Fibroblast of lung (primary cell): ENCODE data around the gene ADCY2. TPM values are rescaled to one million over a fixed set of nuclear protein-coding genes. Genes with fewer than 3 reads are reported as not detected.
"Not testable (repeated sequence)": the region's sequence is repeated elsewhere in the genome, so short reads cannot be mapped to it uniquely, and the experiment has no call there.

Source experiments
- DNase-seq, 2 donors: peaks; one replicate each; pipeline versions ENCODE4 v3.0.0 to v3.0.0-alpha.2; 2010; ENCODE audit warnings: low read depth in 2 of 2
- H2AFZ ChIP-seq: 2 replicates; pipeline ENCODE4 v1.5.1; 2012; ENCODE audit warnings: low read length, control low read depth, inconsistent platforms
- H3K27ac ChIP-seq: 2 replicates; pipeline ENCODE4 v1.5.1; 2011; ENCODE audit warnings: low read length, control low read depth; ENCODE audit not compliant: insufficient read depth
- H3K27me3 ChIP-seq: 2 replicates; pipeline ENCODE4 v1.5.1; 2011; ENCODE audit warnings: mild to moderate bottlenecking, low read length; ENCODE audit not compliant: control insufficient read depth, insufficient read depth
- H3K36me3 ChIP-seq: 2 replicates; pipeline ENCODE4 v1.5.1; 2011; ENCODE audit warnings: low read length; ENCODE audit not compliant: control insufficient read depth, insufficient read depth
- H3K4me1 ChIP-seq: 2 replicates; pipeline ENCODE4 v1.5.1; 2011; ENCODE audit warnings: low read length; ENCODE audit not compliant: control insufficient read depth, insufficient read depth; ENCODE audit errors: extremely low read depth
- H3K4me2 ChIP-seq: 2 replicates; pipeline ENCODE4 v1.5.1; 2011; ENCODE audit warnings: low read length, control low read depth; ENCODE audit not compliant: insufficient read depth; ENCODE audit errors: extremely low read depth
- H3K4me3 ChIP-seq, 4 experiments: fragments of 200-600 bp in 1 of 4; sonication (generic) in 1 of 4; replicated peaks in 1 of 4; 2 replicates each; pipeline ENCODE4 v1.5.1; 2011 to 2016; ENCODE audit warnings: low read length in 4 of 4, low read depth in 3 of 4, mild to moderate bottlenecking in 3 of 4, control low read depth in 2 of 4, inconsistent platforms in 1 of 4, mixed read lengths in 1 of 4; ENCODE audit not compliant: insufficient read depth in 1 of 4; ENCODE audit errors: control extremely low read depth in 1 of 4
- H3K79me2 ChIP-seq: 2 replicates; pipeline ENCODE4 v1.5.1; 2012; ENCODE audit warnings: mild to moderate bottlenecking, low read length, inconsistent platforms; ENCODE audit not compliant: control insufficient read depth, insufficient read depth
- H3K9ac ChIP-seq: 2 replicates; pipeline ENCODE4 v1.5.1; 2011; ENCODE audit warnings: mild to moderate bottlenecking, low read length, control low read depth; ENCODE audit not compliant: insufficient read depth
- H3K9me3 ChIP-seq: 2 replicates; pipeline ENCODE4 v1.5.1; 2012; ENCODE audit warnings: low read depth, low read length; ENCODE audit not compliant: control insufficient read depth, insufficient read depth
- H4K20me1 ChIP-seq: 2 replicates; pipeline ENCODE4 v1.5.1; 2011; ENCODE audit warnings: low read length; ENCODE audit not compliant: control insufficient read depth, insufficient read depth; ENCODE audit errors: extremely low read depth
- CTCF ChIP-seq, 2 donors: IDR thresholded peaks in 1 of 2; conservative IDR thresholded peaks in 1 of 2; 1 replicate in 1 of 2; 2 replicates in 1 of 2; pipeline ENCODE4 v1.5.1; 2011 to 2012; ENCODE audit warnings: low read length in 2 of 2, control low read depth in 1 of 2, inconsistent platforms in 1 of 2, low read depth in 1 of 2, mild to moderate bottlenecking in 1 of 2
- EZH2 ChIP-seq: IDR thresholded peaks from 2 replicates; pipeline ENCODE4 v1.5.1; 2012; ENCODE audit warnings: low read length, control low read depth, mild to moderate bottlenecking; ENCODE audit errors: missing control alignments
- polyA plus RNA-seq, 2 donors: library from polyadenylated mRNA; depleted of rRNA in 1 of 2; stranded (reverse) in 1 of 2; unstranded in 1 of 2; fragments of >200 nt; gene quantifications; 2 replicates each; pipeline ENCODE4 v1.2.1, GENCODE V29; 2011 to 2012; ENCODE audit warnings: missing spikeins in 1 of 2
- total RNA-seq: library from RNA; depleted of rRNA; stranded (reverse); fragments of >200 nt; gene quantifications from 2 replicates; pipeline ENCODE4 v1.2.1, GENCODE V29; 2014

The ADCY2 gene
- total and polyA plus RNA-seq, 2 donors (not counting 1 experiment from before 2014, with no cell fraction given): under 0.01 to 0.05 TPM

- Histone ChIP-seq H3K36me3 (no peaks in the 10 kb centered on the region), H3K79me2 (no peaks in the 10 kb centered on the region), H2AFZ (no peak overlapping the region), H4K20me1 (no peaks in the 10 kb centered on the region), H3K4me1 (no peaks in the 10 kb centered on the region), H3K27me3 (no peaks in the 10 kb centered on the region), H3K9me3 (no peaks in the 10 kb centered on the region), H3K27ac (no peak overlapping the region), H3K4me2 (no peak overlapping the region), H3K4me3 (no peak overlapping the region), H3K9ac (no peak overlapping the region)
- TF ChIP-seq CTCF (conservative IDR thresholded peaks at IDR 0.05 in 1 of 2, IDR thresholded peaks at IDR 0.05 in 1 of 2; ENCODE audit: low read depth in 1 of 2, low read length in 2 of 2) (no peak), EZH2 (no peak)
- peak in 1 of 2 donors; percentile 64 for DNase-seq
These were observed 26.6 kb downstream of the ADCY2 start for GRCh38 chr5:7422316-7423106.

GRCh38 chr5:7423231-7423630, 27.3 kb downstream of the ADCY2 start:
- not testable (repeated sequence) for H3K9me3 ChIP-seq, H3K4me3 ChIP-seq, H3K9ac ChIP-seq, H3K36me3 ChIP-seq, H3K4me2 ChIP-seq, H3K4me1 ChIP-seq, H4K20me1 ChIP-seq, H3K79me2 ChIP-seq, H3K27me3 ChIP-seq, H3K27ac ChIP-seq, H2AFZ ChIP-seq
- DNase-seq: peak in 1 of 2 donors; percentile 69

- TF ChIP-seq EZH2 (no peak), CTCF (conservative IDR thresholded peaks at IDR 0.05 in 1 of 2, IDR thresholded peaks at IDR 0.05 in 1 of 2; ENCODE audit: low read depth in 1 of 2, low read length in 2 of 2) (no peak)
- DNase-seq: peak in 1 of 2 donors; percentile 36
- no peak overlapping the region for H3K27ac ChIP-seq
These were observed 29.9 kb downstream of the ADCY2 start for GRCh38 chr5:7425830-7426229.

More at GRCh38 chr5:7425830-7426229, 29.9 kb downstream of the ADCY2 start:
- Histone ChIP-seq H3K4me2 (no peak overlapping the region), H4K20me1 (no peaks in the 10 kb centered on the region), H3K9me3 (no peaks in the 10 kb centered on the region), H3K27me3 (no peaks in the 10 kb centered on the region), H3K4me1 (no peaks in the 10 kb centered on the region), H3K36me3 (no peaks in the 10 kb centered on the region), H3K9ac (no peak overlapping the region), H2AFZ (no peak overlapping the region), H3K4me3 (no peak overlapping the region), H3K79me2 (no peaks in the 10 kb centered on the region)
